GM12878 (cell line): ENCODE data around the gene MDFIC2. TPM values are rescaled to one million over a fixed set of nuclear protein-coding genes. Genes with fewer than 3 reads are reported as not detected.

Experiments used
- ATAC-seq: fragments of 200-7000 bp; cut with Tn5 transposase; 3 replicates; pipeline ENCODE4 v1.9.1; 2020; ENCODE audit warnings: mild to moderate bottlenecking, moderate library complexity
- BruUV-seq: library from RNA; stranded (reverse); fragments of 400-500 nt; replicated peaks from 2 replicates; lab custom pipeline; 2021; lab: Mats Ljungman, UMichigan
- CTCF ChIA-PET: fragments of 300-600 bp; sonication (Branson Sonifier 250); formaldehyde crosslinking; extraction: SDS; loops from one replicate; lab custom pipeline; 2021; ENCODE audit warnings: inconsistent platforms; lab: Yijun Ruan, JAX
- POLR2A ChIA-PET: fragments of 350-600 bp; formaldehyde crosslinking; extraction: SDS; loops from one replicate; lab custom pipeline; 2021; ENCODE audit warnings: inconsistent platforms; lab: Charles Lee
- RAD21 ChIA-PET: fragments of 300-600 bp; sonication (Branson Sonifier 250); formaldehyde crosslinking; loops from one replicate; lab custom pipeline; 2023; ENCODE audit warnings: antibody characterized with exemption; ENCODE audit not compliant: unreplicated experiment; lab: Charles Lee
- SMC1A ChIA-PET: fragments of 300-600 bp; sonication (Branson Sonifier 250); formaldehyde crosslinking; loops from one replicate; lab custom pipeline; 2023; ENCODE audit not compliant: unreplicated experiment, uncharacterized antibody; lab: Charles Lee
- DNase-seq: peaks from one replicate; pipeline ENCODE4 v3.0.0-alpha.2; 2011; ENCODE audit warnings: low read depth, low spot score
- FAIRE-seq: peaks from 3 replicates; lab custom pipeline; 2011; peaks lifted over from hg19 to GRCh38; lab: Jason Lieb, UNC
- H2AFZ ChIP-seq: 2 replicates; pipeline ENCODE4 v1.6.0; 2011; ENCODE audit warnings: low read depth, low read length, control low read depth; ENCODE audit not compliant: control insufficient read depth
- H3K27ac ChIP-seq: 2 replicates; pipeline ENCODE4 v1.5.1; 2011; ENCODE audit warnings: control low read depth; ENCODE audit not compliant: control insufficient read depth, insufficient read depth
- H3K27me3 ChIP-seq, 2 experiments: replicated peaks in 1 of 2; 2 replicates each; pipeline versions ENCODE4 v1.6.0 to v1.6.1; 2011; ENCODE audit warnings: low read length in 1 of 2; ENCODE audit not compliant: control insufficient read depth in 2 of 2, insufficient read depth in 2 of 2
- H3K36me3 ChIP-seq, 2 experiments: 2 replicates each; pipeline ENCODE4 v1.5.1; 2011; ENCODE audit warnings: low read length in 1 of 2; ENCODE audit not compliant: control insufficient read depth in 2 of 2, insufficient read depth in 2 of 2
- H3K4me1 ChIP-seq: 2 replicates; pipeline ENCODE4 v1.6.1; 2011; ENCODE audit warnings: mild to moderate bottlenecking, low read length, moderate library complexity, mixed read lengths; ENCODE audit not compliant: control insufficient read depth, insufficient read depth
- H3K4me2 ChIP-seq: 2 replicates; pipeline ENCODE4 v1.6.0; 2011; ENCODE audit warnings: control low read depth; ENCODE audit not compliant: control insufficient read depth, insufficient read depth
- H3K4me3 ChIP-seq: fragments of 200-600 bp; sonication (generic); 2 replicates; pipeline ENCODE4 v1.5.1; 2016
- H3K79me2 ChIP-seq: 2 replicates; pipeline ENCODE4 v1.6.0; 2011; ENCODE audit warnings: low read length; ENCODE audit not compliant: control insufficient read depth, insufficient read depth
- H3K9ac ChIP-seq: 2 replicates; pipeline ENCODE4 v1.8.0; 2011; ENCODE audit warnings: low read length, control low read depth, mixed read lengths; ENCODE audit not compliant: control insufficient read depth, insufficient read depth
- H3K9me3 ChIP-seq: replicated peaks from 3 replicates; pipeline ENCODE4 v1.5.1; 2011; ENCODE audit warnings: mild to moderate bottlenecking, low read length; ENCODE audit not compliant: control insufficient read depth, insufficient read depth
- H4K20me1 ChIP-seq: 2 replicates; pipeline ENCODE4 v1.6.0; 2011; ENCODE audit not compliant: control insufficient read depth, insufficient read depth
- ASH2L ChIP-seq: fragments of 300-600, 200-600 bp; sonication (generic); IDR thresholded peaks from 2 replicates; pipeline ENCODE4 v1.6.1; 2017; ENCODE audit warnings: low read depth, mild to moderate bottlenecking, borderline replicate concordance
- ESRRA ChIP-seq: IDR thresholded peaks from 2 replicates; pipeline ENCODE4 v1.6.1; 2012; ENCODE audit warnings: mild to moderate bottlenecking, low read length, improper control_type of control experiment
- HDAC2 ChIP-seq: fragments of 200-600 bp; sonication (generic); IDR thresholded peaks from 2 replicates; pipeline ENCODE4 v1.6.1; 2017
- HSF1 ChIP-seq: fragments of 150-350 bp; IDR thresholded peaks from 2 replicates; pipeline ENCODE4 v1.6.1; 2014; ENCODE audit warnings: mild to moderate bottlenecking, low read depth, low read length
- IKZF1 ChIP-seq: fragments of 450-650 bp; conservative IDR thresholded peaks from 2 replicates; pipeline ENCODE4 v1.6.1; 2017; ENCODE audit warnings: antibody characterized with exemption, mild to moderate bottlenecking
- JUND ChIP-seq: IDR thresholded peaks from 2 replicates; pipeline ENCODE4 v1.6.1; 2012; ENCODE audit warnings: low read depth, mild to moderate bottlenecking, low read length, improper control_type of control experiment, moderate library complexity
- MTA2 ChIP-seq: fragments of 450-650 bp; IDR thresholded peaks from 2 replicates; pipeline ENCODE4 v1.6.1; 2016; ENCODE audit warnings: low read depth, mild to moderate bottlenecking, moderate library complexity
- MYC ChIP-seq: IDR thresholded peaks from 2 replicates; pipeline ENCODE4 v1.6.1; 2011; ENCODE audit warnings: mild to moderate bottlenecking, low read length, moderate library complexity, inconsistent platforms; ENCODE audit not compliant: insufficient read depth, insufficient replicate concordance, insufficient read length, severe bottlenecking
- NFXL1 ChIP-seq: fragments of 450-650 bp; IDR thresholded peaks from 2 replicates; pipeline ENCODE4 v1.6.1; 2017; ENCODE audit warnings: antibody characterized with exemption, mild to moderate bottlenecking, borderline replicate concordance
- NFYB ChIP-seq: IDR thresholded peaks from 2 replicates; pipeline ENCODE4 v1.6.1; 2011; ENCODE audit warnings: low read depth, mild to moderate bottlenecking, low read length, improper control_type of control experiment, moderate library complexity; ENCODE audit not compliant: insufficient read depth
- PML ChIP-seq: IDR thresholded peaks from 2 replicates; pipeline ENCODE4 v1.6.1; 2012; ENCODE audit warnings: low read length, inconsistent platforms
- POLR2A ChIP-seq: IDR thresholded peaks from 2 replicates; pipeline ENCODE4 v1.6.1; 2011; ENCODE audit warnings: low read depth, mild to moderate bottlenecking, low read length
- RELB ChIP-seq: fragments of 450-650 bp; IDR thresholded peaks from 2 replicates; pipeline ENCODE4 v1.6.1; 2017; ENCODE audit warnings: low read depth, mild to moderate bottlenecking, moderate library complexity
- SMAD5 ChIP-seq: IDR thresholded peaks from 2 replicates; pipeline ENCODE4 v1.6.1; 2016; ENCODE audit warnings: antibody characterized with exemption, low read depth
- TAF1 ChIP-seq: IDR thresholded peaks from 2 replicates; pipeline ENCODE4 v1.6.1; 2011; ENCODE audit warnings: mild to moderate bottlenecking, low read depth, low read length, borderline replicate concordance
- TCF3 ChIP-seq: IDR thresholded peaks from 2 replicates; pipeline ENCODE4 v1.6.1; 2012; ENCODE audit warnings: low read depth, mild to moderate bottlenecking, low read length, borderline replicate concordance; ENCODE audit not compliant: insufficient read depth
- ZBTB4 ChIP-seq: fragments of 450-650 bp; formaldehyde crosslinking; IDR thresholded peaks from 2 replicates; pipeline ENCODE4 v1.4.0; 2022; ENCODE audit warnings: mild to moderate bottlenecking, moderate library complexity
- ZNF217 ChIP-seq: fragments of 450-650 bp; IDR thresholded peaks from 2 replicates; pipeline ENCODE4 v1.6.1; 2017; ENCODE audit warnings: antibody characterized with exemption, mild to moderate bottlenecking
- in situ Hi-C: fragments of 300-500 bp; cut with MboI; formaldehyde crosslinking; loops from 9 replicates; pipeline ENCODE4 v1.14.3; 2018; ENCODE audit warnings: mixed read lengths
- intact Hi-C: fragments of 100-400 bp; cut with micrococcal nuclease; formaldehyde crosslinking; loops from one replicate; pipeline ENCODE4 v1.14.2; 2022; ENCODE audit not compliant: unreplicated experiment
- polyA plus RNA-seq, 11 experiments: library from polyadenylated mRNA; depleted of rRNA in 4 of 11; unstranded in 6 of 11; stranded (reverse) in 5 of 11; fragments of >200 nt; fragmentation: Nextera tagmentation in 4 of 11; fragmentation: Illumina TruSeq in 1 of 11; extraction: Ambion mirVana in 4 of 11; extraction: Trizol in 1 of 11; gene quantifications; 1 replicate in 1 of 11; 2 replicates in 10 of 11; pipeline versions ENCODE4 v1.2.1 to v1.2.3, GENCODE V29; 2011 to 2016; ENCODE audit warnings: inconsistent platforms in 2 of 11, missing spikeins in 2 of 11, low read depth in 1 of 11
- total RNA-seq, 4 experiments: library from RNA; depleted of rRNA in 3 of 4; stranded (reverse); fragments of >200 nt in 3 of 4; fragmentation: Illumina TruSeq in 1 of 4; extraction: Trizol in 1 of 4; gene quantifications; 2 replicates each; pipeline versions ENCODE4 v1.2.1 to v1.2.3, GENCODE V29; 2013 to 2021

MDFIC2 gene
- total and polyA plus RNA-seq, 10 of the 15 experiments (the other 5 are each of a cell fraction or from before 2014, with no cell fraction given): not detected

GRCh38 chr3:70273492-70273891 lies 38.9 kb downstream of the MDFIC2 start:
- Histone ChIP-seq H3K4me2 (no peak overlapping the region), H4K20me1 (no peaks in the 10 kb centered on the region), H3K27ac (no peak overlapping the region), H3K9ac (no peak overlapping the region), H3K4me3 (no peak overlapping the region), H3K27me3 (no peaks in the 10 kb centered on the region), H3K9me3 (no peaks in the 10 kb centered on the region), H3K36me3 (no peaks in the 10 kb centered on the region), H3K4me1 (no peaks in the 10 kb centered on the region), H3K79me2 (no peaks in the 10 kb centered on the region), H2AFZ (no peak overlapping the region)
- in situ Hi-C loops (no loop called here), intact Hi-C loops (no loop called here)
- POLR2A ChIA-PET: no interaction called here
- RAD21 ChIA-PET: no interaction called here
- ATAC-seq: no peak
- SMC1A ChIA-PET: no interaction called here
- CTCF ChIA-PET: no interaction called here
- no peak for TF ChIP-seq ZBTB4 (CRISPR knock-in tag)
- TF ChIP-seq RELB: no peak
- no peak for TF ChIP-seq TCF3
- no peak for TF ChIP-seq ZNF217
- no peak for TF ChIP-seq ESRRA
- no peak for TF ChIP-seq HDAC2
- no peak for TF ChIP-seq JUND
- TF ChIP-seq MYC: no peak
- TF ChIP-seq HSF1: no peak
- TF ChIP-seq POLR2A: no peak
- TF ChIP-seq IKZF1: no peak
- no peak for TF ChIP-seq SMAD5
- TF ChIP-seq NFXL1: no peak
- TF ChIP-seq ASH2L: no peak
- no peak for TF ChIP-seq MTA2
- no peak for TF ChIP-seq PML
- no peak for TF ChIP-seq NFYB
- no peak for TF ChIP-seq TAF1
- no TSS peak for BruUV-seq
- no peak for FAIRE-seq
- no peak for DNase-seq
